Pancreas (tissue), 10 donors: Measurements from ENCODE around the gene SASH1. TPM values are rescaled to one million over a fixed set of nuclear protein-coding genes. Genes with fewer than 3 reads are reported as not detected.
A peak's percentile ranks its signal among the peaks of the same experiment; 100 is the strongest.

Source experiments
- ATAC-seq, 4 donors: fragments of 200-7000 bp; cut with Tn5 transposase; one replicate each; pipeline versions ENCODE4 v1.8.0 to v1.9.1; 2020; ENCODE audit warnings: mild to moderate bottlenecking in 4 of 4, moderate library complexity in 4 of 4
- DNase-seq, 6 donors: peaks; one replicate each; pipeline ENCODE4 v3.0.0-alpha.2; 2020
- FAIRE-seq: peaks from 2 replicates; lab custom pipeline; 2012; peaks lifted over from hg19 to GRCh38; lab: Jason Lieb, UNC
- H3K27ac ChIP-seq, 4 donors: fragments of 200-600 bp; sonication (generic); 1 replicate in 3 of 4; 2 replicates in 1 of 4; pipeline versions ENCODE4 v1.5.0 to v1.8.0; 2020
- H3K27me3 ChIP-seq, 4 donors: fragments of 200-600 bp; one replicate each; pipeline ENCODE4 v1.8.0; 2021
- H3K36me3 ChIP-seq, 3 donors: fragments of 200-600 bp; sonication (generic) in 1 of 3; one replicate each; pipeline versions ENCODE4 v1.5.0 to v1.8.0; 2020 to 2021
- H3K4me1 ChIP-seq, 3 donors: fragments of 200-600 bp; one replicate each; pipeline ENCODE4 v1.8.0; 2021
- H3K4me3 ChIP-seq, 4 donors: fragments of 200-600 bp; sonication (generic) in 2 of 4; one replicate each; pipeline versions ENCODE4 v1.5.0 to v1.8.0; 2020 to 2021
- H3K9me3 ChIP-seq, 4 donors: fragments of 200-600 bp; one replicate each; pipeline ENCODE4 v1.8.0; 2021
- CTCF ChIP-seq, 4 donors: fragments of 200-600 bp; sonication (generic) in 3 of 4; IDR thresholded peaks; one replicate each; pipeline versions ENCODE4 v1.5.0 to v1.8.0; 2021; ENCODE audit warnings: antibody characterized with exemption in 4 of 4
- WGBS, 2 donors: extraction: QIAGEN DNeasy Blood & Tissue Kit; methylation state at CpG; one replicate each; pipeline ENCODE4 v1.1.7; 2013; 5-methylcytosine and 5-hydroxymethylcytosine counted together
- intact Hi-C, 3 donors: fragments of 100-400 bp; cut with DNase I; formaldehyde crosslinking; loops; one replicate each; pipeline versions ENCODE4 v1.11.1 to v1.14.2; 2022
- polyA plus RNA-seq, 2 donors: library from polyadenylated mRNA; stranded (reverse); fragments of 200-250 nt; gene quantifications; one replicate each; pipeline ENCODE4 v1.2.3, GENCODE V29; 2013
- total RNA-seq, 6 donors: library from RNA; stranded (reverse); fragmentation: NEBNext Ultra II Directional in 4 of 6; extraction: Animal tissue kit (Norgen Biotek cat#: 25700) in 4 of 6; gene quantifications; one replicate each; pipeline versions ENCODE4 v1.2.1 to v1.2.4, GENCODE V29; 2021 to 2023
- donor health status: healthy with polysubstance abuse.
- donor health status: DM: no; HTN: no; CAD: no; lungs with moderate emphysema.
- donor health status: DM: no; HTN: no; CAD: no.
- donor health status: control.
- donor health status: control.
- donor health status: Bipolar disorder and iron deficiency.
- donor health status: DM: yes; HTN: yes; CAD: no.
- donor health status: DM: no; HTN: no; CAD: no.
- donor health status: DM: no; HTN: no; CAD: no.
- donor health status: DM: yes; HTN: yes; CAD: no.

The SASH1 gene
- total and polyA plus RNA-seq, 8 donors: 5.1 to 15.3 (median 8.9) TPM

- Histone ChIP-seq H3K36me3 (no peaks in the 10 kb centered on the region), H3K9me3 (no peaks in the 10 kb centered on the region), H3K27ac (no peak overlapping the region), H3K4me1 (peaks cover 0 to 8% (median 0%) of the 10 kb centered on the region in 3 donors), H3K27me3 (no peaks in the 10 kb centered on the region), H3K4me3 (no peak overlapping the region)
- FAIRE-seq (no peak), DNase-seq (no peak), ATAC-seq (no peak)
- WGBS, 2 donors: 74 to 76% methylated on average over 5 of the region's 5 CpGs
- no peak for TF ChIP-seq CTCF (IDR thresholded peaks at IDR 0.05)
- intact Hi-C loops: no loop called here
Measured at GRCh38 chr6:148419430-148419829, 76.8 kb downstream of the SASH1 start.

GRCh38 chr6:148422085-148422484 lies 79.4 kb downstream of the SASH1 start:
- WGBS, 2 donors: 86% methylated on average over 4 of the region's 4 CpGs
- FAIRE-seq (no peak), DNase-seq (no peak), ATAC-seq (peak in 2 of 4 donors; percentile 31 to 57)
- Histone ChIP-seq H3K27ac (no peak overlapping the region), H3K9me3 (no peaks in the 10 kb centered on the region), H3K4me3 (no peak overlapping the region), H3K36me3 (no peaks in the 10 kb centered on the region), H3K4me1 (peaks cover 0 to 8% (median 0%) of the 10 kb centered on the region in 3 donors), H3K27me3 (no peaks in the 10 kb centered on the region)
- TF ChIP-seq CTCF (IDR thresholded peaks at IDR 0.05): no peak
- intact Hi-C loops: no loop called here

GRCh38 chr6:148423133-148423532 lies 80.5 kb downstream of the SASH1 start:
- Histone ChIP-seq H3K9me3 (no peaks in the 10 kb centered on the region), H3K27ac (no peak overlapping the region), H3K36me3 (no peaks in the 10 kb centered on the region), H3K27me3 (no peaks in the 10 kb centered on the region), H3K4me3 (no peak overlapping the region), H3K4me1 (peaks cover 0 to 8% (median 0%) of the 10 kb centered on the region in 3 donors)
- WGBS, 2 donors: 70 to 83% methylated on average over 4 of the region's 4 CpGs
- no peak for DNase-seq
- intact Hi-C loops: no loop called here
- TF ChIP-seq CTCF (IDR thresholded peaks at IDR 0.05): no peak
- ATAC-seq: no peak
- no peak for FAIRE-seq

GRCh38 chr6:148423601-148424270 lies 81.1 kb downstream of the SASH1 start:
- WGBS, 2 donors: 17 to 21% methylated on average over 9 of the region's 9 CpGs
- Histone ChIP-seq H3K4me3 (no peak overlapping the region), H3K4me1 (peaks cover 0 to 8% (median 0%) of the 10 kb centered on the region in 3 donors), H3K27me3 (no peaks in the 10 kb centered on the region), H3K36me3 (no peaks in the 10 kb centered on the region), H3K27ac (no peak overlapping the region), H3K9me3 (no peaks in the 10 kb centered on the region)
- no peak for FAIRE-seq
- no peak for TF ChIP-seq CTCF (IDR thresholded peaks at IDR 0.05)
- peak; percentile 71 to 86 (median 76) for ATAC-seq
- DNase-seq: no peak
- intact Hi-C loops: no loop called here

- no peak for DNase-seq
- 88 to 100% methylated on average over 2 of the region's 2 CpGs for WGBS, 2 donors
- Histone ChIP-seq H3K9me3 (no peaks in the 10 kb centered on the region), H3K4me3 (no peak overlapping the region), H3K36me3 (no peaks in the 10 kb centered on the region), H3K4me1 (peaks cover 0 to 8% (median 0%) of the 10 kb centered on the region in 3 donors), H3K27ac (no peak overlapping the region), H3K27me3 (no peaks in the 10 kb centered on the region)
- no peak for ATAC-seq
- FAIRE-seq: no peak
- intact Hi-C loops: no loop called here
- no peak for TF ChIP-seq CTCF (IDR thresholded peaks at IDR 0.05)
Measured at GRCh38 chr6:148425443-148425842, 82.8 kb downstream of the SASH1 start.
